Kidney (tissue), 14 donors: ENCODE measurements around the gene SLC15A1. TPM values are rescaled to one million over a fixed set of nuclear protein-coding genes. Genes with fewer than 3 reads are reported as not detected.

Experiments
- DNase-seq, 5 donors: peaks; one replicate each; pipeline ENCODE4 v3.0.0-alpha.2; 2013 to 2020
- FAIRE-seq: peaks from 2 replicates; lab custom pipeline; 2012; peaks lifted over from hg19 to GRCh38; lab: Jason Lieb, UNC
- H3K27ac ChIP-seq, 2 donors: one replicate each; pipeline ENCODE4 v1.7.0; 2013; ENCODE audit warnings: low read depth in 2 of 2, low read length in 2 of 2, inconsistent platforms in 1 of 2
- H3K27me3 ChIP-seq: one replicate; pipeline ENCODE4 v1.7.1; 2013; ENCODE audit warnings: low read length, inconsistent platforms; ENCODE audit not compliant: control insufficient read depth, insufficient read depth
- H3K36me3 ChIP-seq, 3 donors: one replicate each; pipeline versions ENCODE4 v1.7.0 to v1.7.1; 2013; ENCODE audit warnings: low read length in 3 of 3, control low read depth in 1 of 3, inconsistent platforms in 1 of 3; ENCODE audit not compliant: insufficient read depth in 3 of 3, control insufficient read depth in 2 of 3
- H3K4me1 ChIP-seq, 3 donors: one replicate each; pipeline versions ENCODE4 v1.7.0 to v1.7.1; 2013; ENCODE audit warnings: low read length in 3 of 3, inconsistent platforms in 1 of 3, low read depth in 1 of 3; ENCODE audit not compliant: control insufficient read depth in 2 of 3, insufficient read depth in 2 of 3
- H3K4me3 ChIP-seq, 3 donors: one replicate each; pipeline versions ENCODE4 v1.7.0 to v1.8.1; 2013; ENCODE audit warnings: low read length in 3 of 3, control low read depth in 1 of 3, inconsistent platforms in 1 of 3
- H3K9ac ChIP-seq, 3 donors: one replicate each; pipeline versions ENCODE4 v1.7.0 to v1.7.1; 2013; ENCODE audit warnings: low read length in 3 of 3, control low read depth in 1 of 3, inconsistent platforms in 1 of 3
- H3K9me3 ChIP-seq, 3 donors: one replicate each; pipeline versions ENCODE4 v1.7.0 to v1.7.1; 2013; ENCODE audit warnings: low read length in 3 of 3, control low read depth in 1 of 3, inconsistent platforms in 1 of 3; ENCODE audit not compliant: control insufficient read depth in 2 of 3, insufficient read depth in 1 of 3
- intact Hi-C: fragments of 100-400 bp; cut with DNase I; formaldehyde crosslinking; loops from one replicate; pipeline ENCODE4 v1.11.1; 2022
- polyA plus RNA-seq: library from polyadenylated mRNA; stranded (reverse); fragments of 350-450 nt; fragmentation: Illumina TruSeq; extraction: RNeasy Lipid Tissue Mini Kit (QIAGEN cat#74804); gene quantifications from one replicate; pipeline ENCODE4 v1.2.3, GENCODE V29; 2014; ENCODE audit warnings: low read depth, low replicate concordance; ENCODE audit not compliant: insufficient read depth
- total RNA-seq: library from RNA; stranded (reverse); fragmentation: NEBNext Ultra II Directional; extraction: Animal tissue kit (Norgen Biotek cat#: 25700); gene quantifications from one replicate; pipeline ENCODE4 v1.2.1, GENCODE V29; 2021
- TF ChIP-seq, protein P1 (sequence below): IDR thresholded peaks from 3 replicates; pipeline ENCODE4 v1.5.1; 2012; ENCODE audit warnings: mild to moderate bottlenecking, moderate library complexity, borderline replicate concordance; ENCODE audit not compliant: insufficient read depth; ENCODE audit errors: extremely low read depth
- donor health status: control.
- donor health status: control.
- donor health status: control.
- donor health status: control.
- donor health status: control.
- donor health status: DM: yes; HTN: yes; CAD: no.
- donor health status: Normal renal cell carcinoma (clear cell type).

Gene SLC15A1
- total and polyA plus RNA-seq, 2 donors from 2014 or later: 5.6 to 10.2 TPM

DNA sequence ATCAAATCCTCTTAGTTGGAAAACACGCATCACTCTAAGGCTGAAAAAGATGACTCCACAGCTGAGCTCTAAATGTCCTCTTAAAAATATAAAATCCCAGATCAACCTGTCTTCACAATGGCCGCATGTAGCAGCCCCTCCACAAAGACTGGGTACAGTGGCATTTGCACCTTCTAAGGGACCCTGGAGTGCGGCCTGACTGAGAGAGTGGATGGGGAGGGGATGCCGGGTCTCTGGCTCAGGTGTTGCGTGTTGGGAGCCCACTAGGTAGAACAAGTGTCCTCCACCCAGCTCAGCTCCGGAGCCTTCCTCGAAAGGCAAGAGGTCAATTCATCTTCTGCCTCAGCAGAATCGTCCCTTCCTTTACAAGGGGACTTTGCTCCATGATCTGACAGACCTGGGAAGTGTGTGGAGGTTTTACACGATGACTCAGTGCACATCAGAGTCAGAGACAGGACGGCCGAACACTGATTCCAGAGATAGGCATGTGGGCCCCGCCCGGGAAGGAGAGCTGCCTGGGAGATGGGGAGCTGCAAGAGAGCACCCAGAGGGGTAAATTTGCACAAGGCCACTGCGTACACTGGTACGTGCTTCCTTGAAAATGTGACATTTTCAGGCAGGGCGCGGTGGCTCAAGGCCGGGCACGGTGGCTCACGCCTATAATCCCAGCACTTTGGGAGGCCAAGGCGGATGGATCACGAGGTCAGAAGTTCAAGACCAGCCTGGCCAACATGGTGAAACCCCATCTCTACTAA is 23.5 kb upstream of the SLC15A1 start:
- no peak for DNase-seq

DNA sequence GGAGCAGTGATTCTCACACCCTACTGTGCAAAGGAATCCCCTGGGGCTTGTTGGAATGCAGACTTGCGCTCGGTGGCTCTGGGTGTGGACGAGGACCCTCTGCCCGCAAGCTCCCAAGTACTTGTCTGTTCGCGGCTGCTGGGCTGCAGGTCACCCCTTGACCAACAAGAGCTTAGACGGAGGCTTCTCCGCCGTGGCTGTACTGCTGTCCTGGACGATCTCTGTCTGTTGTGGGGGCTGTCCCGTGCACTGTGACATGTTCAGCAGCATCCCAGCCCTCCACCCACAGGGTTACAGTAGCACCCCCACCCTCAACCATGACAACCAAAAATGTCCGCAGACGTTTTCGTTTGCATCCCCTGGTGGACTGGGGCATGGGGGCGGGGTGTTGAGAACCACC is 22.9 kb upstream of the SLC15A1 start:
- Histone ChIP-seq H3K36me3 (no peaks in the 10 kb centered on the region), H3K4me1 (no peaks in the 10 kb centered on the region), H3K4me3 (no peak overlapping the region), H3K27me3 (no peaks in the 10 kb centered on the region), H3K9me3 (no peaks in the 10 kb centered on the region), H3K27ac (no peak overlapping the region), H3K9ac (no peak overlapping the region)
- TF ChIP-seq, protein P1, sequence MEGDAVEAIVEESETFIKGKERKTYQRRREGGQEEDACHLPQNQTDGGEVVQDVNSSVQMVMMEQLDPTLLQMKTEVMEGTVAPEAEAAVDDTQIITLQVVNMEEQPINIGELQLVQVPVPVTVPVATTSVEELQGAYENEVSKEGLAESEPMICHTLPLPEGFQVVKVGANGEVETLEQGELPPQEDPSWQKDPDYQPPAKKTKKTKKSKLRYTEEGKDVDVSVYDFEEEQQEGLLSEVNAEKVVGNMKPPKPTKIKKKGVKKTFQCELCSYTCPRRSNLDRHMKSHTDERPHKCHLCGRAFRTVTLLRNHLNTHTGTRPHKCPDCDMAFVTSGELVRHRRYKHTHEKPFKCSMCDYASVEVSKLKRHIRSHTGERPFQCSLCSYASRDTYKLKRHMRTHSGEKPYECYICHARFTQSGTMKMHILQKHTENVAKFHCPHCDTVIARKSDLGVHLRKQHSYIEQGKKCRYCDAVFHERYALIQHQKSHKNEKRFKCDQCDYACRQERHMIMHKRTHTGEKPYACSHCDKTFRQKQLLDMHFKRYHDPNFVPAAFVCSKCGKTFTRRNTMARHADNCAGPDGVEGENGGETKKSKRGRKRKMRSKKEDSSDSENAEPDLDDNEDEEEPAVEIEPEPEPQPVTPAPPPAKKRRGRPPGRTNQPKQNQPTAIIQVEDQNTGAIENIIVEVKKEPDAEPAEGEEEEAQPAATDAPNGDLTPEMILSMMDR: no peak
- FAIRE-seq (no peak), DNase-seq (no peak)
- intact Hi-C loops: no loop called here

More for the DNA sequence above, 23.5 kb upstream of the SLC15A1 start:
- Histone ChIP-seq H3K4me1 (no peaks in the 10 kb centered on the region), H3K27me3 (no peaks in the 10 kb centered on the region), H3K9me3 (no peaks in the 10 kb centered on the region), H3K27ac (no peak overlapping the region), H3K9ac (no peak overlapping the region), H3K4me3 (no peak overlapping the region), H3K36me3 (no peaks in the 10 kb centered on the region)
- TF ChIP-seq, protein P1: no peak
- no peak for FAIRE-seq
- intact Hi-C loops: no loop called here

DNA sequence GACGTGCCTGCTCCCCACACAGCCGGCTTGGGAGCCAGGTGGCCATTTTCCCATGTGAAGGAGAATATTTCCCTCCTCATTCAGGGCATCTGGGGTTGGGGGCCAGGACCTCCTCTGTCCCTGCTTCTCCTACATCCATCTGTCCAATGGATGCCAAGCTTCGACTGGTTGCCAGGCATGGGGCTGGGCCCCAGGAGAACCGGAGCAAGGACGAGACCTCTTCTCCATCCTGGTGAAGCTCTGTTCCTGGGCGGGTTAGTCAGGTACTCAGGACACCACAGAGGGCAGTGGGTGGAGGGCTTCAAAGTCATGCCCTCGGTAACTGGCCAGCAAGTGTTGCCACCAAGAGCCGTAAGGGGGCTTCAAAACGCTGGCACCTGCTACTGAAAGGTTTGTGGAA is 22.3 kb upstream of the SLC15A1 start:
- FAIRE-seq (no peak), DNase-seq (no peak)
- H3K27me3 ChIP-seq: no peaks in the 10 kb centered on the region
- H3K9ac ChIP-seq: no peak overlapping the region
- no peaks in the 10 kb centered on the region for H3K4me1 ChIP-seq
- no peak overlapping the region for H3K4me3 ChIP-seq
- no peak overlapping the region for H3K27ac ChIP-seq
- no peaks in the 10 kb centered on the region for H3K9me3 ChIP-seq
- TF ChIP-seq, protein P1: no peak
- H3K36me3 ChIP-seq: no peaks in the 10 kb centered on the region
- intact Hi-C loops: no loop called here
